IMR-90 (cell line): Measurements from ENCODE around the gene NRARP. TPM values are rescaled to one million over a fixed set of nuclear protein-coding genes. Genes with fewer than 3 reads are reported as not detected.
A peak's percentile ranks its signal among the peaks of the same experiment; 100 is the strongest.

Experiments used
- ATAC-seq: fragments of 200-7000 bp; cut with Tn5 transposase; 2 replicates; pipeline ENCODE4 v1.9.1; 2020; ENCODE audit warnings: low read depth, mild to moderate bottlenecking, moderate library complexity
- BruUV-seq: library from RNA; stranded (reverse); fragments of 400-500 nt; replicated peaks from 2 replicates; lab custom pipeline; 2021; lab: Mats Ljungman, UMichigan
- CTCF ChIA-PET: fragments of 300-600 bp; formaldehyde crosslinking; extraction: SDS; loops from one replicate; lab custom pipeline; 2021; ENCODE audit warnings: antibody characterized with exemption; lab: Yijun Ruan, JAX
- POLR2A ChIA-PET: fragments of 300-600 bp; sonication (Branson Sonifier 250); formaldehyde crosslinking; loops from one replicate; lab custom pipeline; 2022; ENCODE audit warnings: antibody characterized with exemption; ENCODE audit not compliant: unreplicated experiment; lab: Charles Lee
- DNase-seq: peaks from one replicate; pipeline ENCODE4 v3.0.0; 2013
- H2AFZ ChIP-seq: replicated peaks from 2 replicates; pipeline ENCODE3; 2013; ENCODE audit warnings: low read length, mild to moderate bottlenecking; ENCODE audit not compliant: poor library complexity
- H2AK5ac ChIP-seq: 2 replicates; pipeline ENCODE4 v1.6.1; 2013; ENCODE audit warnings: low read depth, low read length, inconsistent platforms
- H2AK9ac ChIP-seq: replicated peaks from 2 replicates; pipeline ENCODE3; 2013; ENCODE audit warnings: mild to moderate bottlenecking, low read depth, low read length, moderate library complexity; ENCODE audit not compliant: poor library complexity
- H2BK120ac ChIP-seq: 2 replicates; pipeline ENCODE4 v1.6.1; 2013; ENCODE audit warnings: low read depth, low read length, inconsistent platforms
- H2BK15ac ChIP-seq: 3 replicates; pipeline ENCODE4 v1.6.1; 2013; ENCODE audit warnings: low read depth, low read length, inconsistent platforms
- H2BK20ac ChIP-seq: 2 replicates; pipeline ENCODE4 v1.6.1; 2013; ENCODE audit warnings: low read depth, mild to moderate bottlenecking, inconsistent platforms, low read length, moderate library complexity
- H2BK5ac ChIP-seq: 2 replicates; pipeline ENCODE4 v1.6.1; 2013; ENCODE audit warnings: mild to moderate bottlenecking, low read depth, low read length, inconsistent platforms; ENCODE audit not compliant: poor library complexity, severe bottlenecking
- H3K14ac ChIP-seq: replicated peaks from 2 replicates; pipeline ENCODE4 v1.6.1; 2013; ENCODE audit warnings: low read depth, low read length, inconsistent platforms
- H3K18ac ChIP-seq: 2 replicates; pipeline ENCODE4 v1.6.1; 2013; ENCODE audit warnings: low read depth, low read length, control low read depth
- H3K23ac ChIP-seq: 2 replicates; pipeline ENCODE4 v1.6.1; 2013; ENCODE audit warnings: low read depth, low read length, inconsistent platforms
- H3K27ac ChIP-seq: 2 replicates; pipeline ENCODE4 v1.5.1; 2013; ENCODE audit warnings: mild to moderate bottlenecking, control low read depth, low read length; ENCODE audit not compliant: insufficient read depth
- H3K27me3 ChIP-seq: 2 replicates; pipeline ENCODE4 v1.6.1; 2013; ENCODE audit warnings: low read length; ENCODE audit not compliant: control insufficient read depth, insufficient read depth
- H3K36me3 ChIP-seq: 2 replicates; pipeline ENCODE4 v1.6.1; 2013; ENCODE audit warnings: low read length, mixed read lengths; ENCODE audit not compliant: control insufficient read depth, insufficient read depth
- H3K4ac ChIP-seq: 2 replicates; pipeline ENCODE4 v1.6.1; 2013; ENCODE audit warnings: low read depth, low read length, inconsistent platforms
- H3K4me1 ChIP-seq: 2 replicates; pipeline ENCODE4 v1.6.1; 2013; ENCODE audit warnings: low read length, mixed read lengths; ENCODE audit not compliant: control insufficient read depth, insufficient read depth
- H3K4me2 ChIP-seq: 2 replicates; pipeline ENCODE4 v1.6.1; 2013; ENCODE audit warnings: low read depth, mild to moderate bottlenecking, control low read depth, low read length, moderate library complexity
- H3K4me3 ChIP-seq: 2 replicates; pipeline ENCODE4 v1.5.1; 2013; ENCODE audit warnings: low read depth, mild to moderate bottlenecking, control low read depth, low read length, moderate library complexity; ENCODE audit not compliant: insufficient read depth
- H3K56ac ChIP-seq: 2 replicates; pipeline ENCODE4 v1.6.1; 2013; ENCODE audit warnings: low read length, inconsistent platforms; ENCODE audit not compliant: insufficient read depth; ENCODE audit errors: extremely low read depth
- H3K79me1 ChIP-seq, 2 experiments: 2 replicates each; pipeline ENCODE4 v1.6.1; 2013; ENCODE audit warnings: low read length in 2 of 2, inconsistent platforms in 1 of 2, low read depth in 1 of 2
- H3K9ac ChIP-seq: 2 replicates; pipeline ENCODE4 v1.6.1; 2013; ENCODE audit warnings: low read depth, low read length, control low read depth
- H3K9me1 ChIP-seq: 2 replicates; pipeline ENCODE4 v1.6.1; 2013; ENCODE audit warnings: low read length, inconsistent platforms; ENCODE audit not compliant: insufficient read depth
- H3K9me3 ChIP-seq: 2 replicates; pipeline ENCODE4 v1.6.1; 2013; ENCODE audit warnings: low read length; ENCODE audit not compliant: control insufficient read depth, insufficient read depth
- H4K20me1 ChIP-seq: 2 replicates; pipeline ENCODE4 v1.6.1; 2013; ENCODE audit warnings: low read length, inconsistent platforms; ENCODE audit not compliant: insufficient read depth
- H4K5ac ChIP-seq: 2 replicates; pipeline ENCODE4 v1.6.1; 2013; ENCODE audit warnings: mild to moderate bottlenecking, low read depth, low read length, control low read depth
- H4K8ac ChIP-seq, 2 experiments: 2 replicates each; pipeline ENCODE4 v1.6.1; 2013; ENCODE audit warnings: low read depth in 2 of 2, low read length in 2 of 2, control low read depth in 1 of 2, inconsistent platforms in 1 of 2
- H4K91ac ChIP-seq: 2 replicates; pipeline ENCODE4 v1.6.1; 2013; ENCODE audit warnings: low read depth, low read length, inconsistent platforms; ENCODE audit not compliant: insufficient read depth
- BHLHE40 ChIP-seq: fragments of 150-350 bp; IDR thresholded peaks from 2 replicates; pipeline ENCODE4 v1.6.1; 2016; ENCODE audit warnings: mild to moderate bottlenecking, low read depth, low read length
- CEBPB ChIP-seq: IDR thresholded peaks from 2 replicates; pipeline ENCODE4 v1.6.1; 2012; ENCODE audit warnings: low read depth, low read length, improper control_type of control experiment
- CHD1 ChIP-seq: IDR thresholded peaks from 2 replicates; pipeline ENCODE4 v1.6.1; 2012; ENCODE audit warnings: low read depth, low read length, improper control_type of control experiment
- ELK1 ChIP-seq: fragments of 150-350 bp; IDR thresholded peaks from 2 replicates; pipeline ENCODE4 v1.6.1; 2016; ENCODE audit warnings: low read depth, mild to moderate bottlenecking, low read length, moderate library complexity, borderline replicate concordance
- FOS ChIP-seq: fragments of 150-350 bp; IDR thresholded peaks from 2 replicates; pipeline ENCODE4 v1.6.1; 2016; ENCODE audit warnings: low read depth, low read length
- MAZ ChIP-seq: IDR thresholded peaks from 2 replicates; pipeline ENCODE4 v1.6.1; 2012; ENCODE audit warnings: low read depth, mild to moderate bottlenecking, low read length, improper control_type of control experiment, moderate library complexity, borderline replicate concordance
- NFE2L2 ChIP-seq: fragments of 150-350 bp; IDR thresholded peaks from 2 replicates; pipeline ENCODE4 v1.6.1; 2016; ENCODE audit warnings: low read depth, mild to moderate bottlenecking, low read length
- POLR2A ChIP-seq: IDR thresholded peaks from 2 replicates; pipeline ENCODE4 v1.6.1; 2012; ENCODE audit warnings: mild to moderate bottlenecking, low read depth, low read length
- RCOR1 ChIP-seq: IDR thresholded peaks from 2 replicates; pipeline ENCODE4 v1.6.1; 2012; ENCODE audit warnings: mild to moderate bottlenecking, low read length, improper control_type of control experiment; ENCODE audit not compliant: insufficient replicate concordance
- SMC3 ChIP-seq: fragments of 150-350 bp; IDR thresholded peaks from 2 replicates; pipeline ENCODE4 v1.6.1; 2016; ENCODE audit warnings: low read depth, mild to moderate bottlenecking, antibody characterized with exemption, low read length, moderate library complexity
- USF2 ChIP-seq: fragments of 150-350 bp; IDR thresholded peaks from 2 replicates; pipeline ENCODE4 v1.6.1; 2017; ENCODE audit warnings: mild to moderate bottlenecking, antibody characterized with exemption, low read length, low read depth
- whole genome bisulfite sequencing, 2 experiments: methylation state at CpG; one replicate each; pipeline versions ENCODE4 v1.1.5 to v1.1.7; 2013; ENCODE audit warnings: missing lambda C conversion rate in 2 of 2; ENCODE audit not compliant: insufficient read length in 1 of 2; ENCODE audit errors: extremely low coverage in 2 of 2; 5-methylcytosine and 5-hydroxymethylcytosine counted together
- dilution Hi-C: fragments of 300-500 bp; cut with HindIII; formaldehyde crosslinking; loops from one replicate; pipeline ENCODE4 v1.14.3; 2018; ENCODE audit warnings: low sequenced_read_pairs; ENCODE audit not compliant: unreplicated experiment
- in situ Hi-C: fragments of 300-500 bp; cut with MboI; formaldehyde crosslinking; loops from 3 replicates; pipeline ENCODE4 v1.14.3; 2019; ENCODE audit warnings: low sequenced_read_pairs, inconsistent platforms, mixed read lengths
- intact Hi-C: fragments of 100-400 bp; cut with micrococcal nuclease; formaldehyde crosslinking; loops from 2 replicates; pipeline ENCODE4 v1.10.0; 2022
- polyA plus RNA-seq, 3 experiments: library from polyadenylated mRNA; depleted of rRNA; stranded (reverse); fragments of >200 nt; gene quantifications; 2 replicates each; pipeline ENCODE4 v1.2.3, GENCODE V29; 2012; ENCODE audit warnings: low replicate concordance in 1 of 3
- total RNA-seq: library from RNA; depleted of rRNA; stranded (reverse); fragments of >200 nt; gene quantifications from 2 replicates; pipeline ENCODE4 v1.2.3, GENCODE V29; 2012

Gene NRARP
- total and polyA plus RNA-seq, 2 of the 4 experiments (the other 2 are of a cell fraction), result 0.15 TPM; not detected in 1

DNA sequence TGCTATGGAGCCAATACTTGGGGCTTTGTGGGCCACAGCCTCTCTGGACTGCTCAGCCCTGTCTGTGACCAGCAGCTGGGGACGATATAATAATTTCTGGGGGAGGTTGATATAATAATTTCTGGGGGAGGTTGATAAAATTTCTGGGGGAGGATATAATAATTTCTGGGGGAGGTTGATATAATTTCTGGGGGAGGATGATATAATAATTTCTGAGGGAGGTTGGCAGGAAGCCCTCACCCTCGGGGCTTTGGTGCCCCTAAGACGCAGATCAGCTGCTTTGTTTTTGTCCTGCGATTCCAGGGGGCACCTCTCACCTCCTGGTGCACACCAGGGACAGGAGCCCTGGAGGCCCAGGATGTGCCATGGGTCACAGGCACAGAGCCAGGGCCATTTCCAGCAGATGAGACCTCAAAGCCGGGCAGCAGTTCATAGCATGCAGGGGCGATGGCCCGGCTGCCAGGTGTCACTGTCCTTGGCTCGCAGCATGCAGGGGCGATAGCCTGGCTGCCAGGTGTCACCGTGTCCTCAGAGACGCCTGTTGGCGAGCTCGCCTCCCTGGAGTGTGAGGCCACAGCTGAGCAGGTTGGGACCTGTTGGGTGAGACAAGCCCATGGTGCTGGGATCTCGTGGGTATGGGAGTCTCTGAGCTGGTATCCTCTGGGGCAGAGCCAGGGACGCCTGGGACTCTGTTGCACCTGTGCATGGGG lies 28.3 kb downstream of the NRARP start:
- no peak overlapping the region for H3K23ac ChIP-seq
- no peak overlapping the region for H3K18ac ChIP-seq
- H2BK5ac ChIP-seq, result no peak overlapping the region
- no peak overlapping the region for H2BK20ac ChIP-seq
- H4K91ac ChIP-seq, result no peak overlapping the region
- 72% methylated on average over 6 of the region's 15 CpGs; no CpG with 5 or more reads in 1 of the 2 experiments for WGBS, 2 experiments
- peak overlapping the region; percentile 72 for H2AK9ac ChIP-seq
- peaks cover 36% of the 10 kb centered on the region for H3K36me3 ChIP-seq
- no peak overlapping the region for H3K4ac ChIP-seq
- H3K27ac ChIP-seq, result no peak overlapping the region
- no peak overlapping the region for H3K4me3 ChIP-seq
- H3K27me3 ChIP-seq, result no peaks in the 10 kb centered on the region
- no peak overlapping the region for H4K5ac ChIP-seq
- ATAC-seq (no peak), DNase-seq (no peak)
- H3K4me1 ChIP-seq, result peaks cover 21% of the 10 kb centered on the region
- no peak overlapping the region for H3K4me2 ChIP-seq
- ChIA-PET CTCF (no interaction called here), POLR2A (no interaction called here)
- H3K79me1 ChIP-seq, result peaks cover 11 to 63% of the 10 kb centered on the region in 2 experiments
- no TSS peak for BruUV-seq
- peaks cover 23% of the 10 kb centered on the region for H4K20me1 ChIP-seq
- no peak overlapping the region for H3K14ac ChIP-seq
- no peak overlapping the region for H2AFZ ChIP-seq
- no peaks in the 10 kb centered on the region for H3K9me3 ChIP-seq
- dilution Hi-C loops, result no loop called here
- no peak overlapping the region for H3K56ac ChIP-seq
- no peak overlapping the region for H2BK15ac ChIP-seq
- no peak overlapping the region for H4K8ac ChIP-seq
- H3K9ac ChIP-seq, result no peak overlapping the region
- in situ Hi-C loops, result no loop called here
- no peak overlapping the region for H2AK5ac ChIP-seq
- TF ChIP-seq ELK1 (no peak), RCOR1 (no peak), POLR2A (no peak), MAZ (no peak), FOS (no peak), USF2 (no peak), BHLHE40 (no peak), SMC3 (no peak), CEBPB (no peak), CHD1 (no peak), NFE2L2 (no peak)
- H2BK120ac ChIP-seq, result no peak overlapping the region
- peaks cover 10% of the 10 kb centered on the region for H3K9me1 ChIP-seq
- intact Hi-C loops, result no loop called here
